DND-41 (cell line): ENCODE data around the gene CUEDC2.

Experiments used
- ATAC-seq: fragments of 200-7000 bp; cut with Tn5 transposase; 3 replicates; pipeline ENCODE4 v1.9.1; 2021; ENCODE audit warnings: low read depth; ENCODE audit not compliant: insufficient read depth
- DNase-seq: peaks from one replicate; pipeline ENCODE4 v3.0.0-alpha.2; 2020
- H2AFZ ChIP-seq: 2 replicates; pipeline ENCODE4 v1.6.0; 2012; ENCODE audit warnings: low read depth, low read length
- H3K27ac ChIP-seq: 2 replicates; pipeline ENCODE4 v1.5.1; 2012; ENCODE audit warnings: low read length, inconsistent platforms
- H3K27me3 ChIP-seq: fragments of 200-600 bp; sonication (generic); 2 replicates; pipeline ENCODE4 v1.6.0; 2012; ENCODE audit warnings: low read length, mild to moderate bottlenecking, inconsistent platforms; ENCODE audit not compliant: insufficient read depth, poor library complexity
- H3K36me3 ChIP-seq: 2 replicates; pipeline ENCODE4 v1.5.1; 2012; ENCODE audit warnings: low read length, inconsistent platforms; ENCODE audit not compliant: insufficient read depth
- H3K4me1 ChIP-seq: 2 replicates; pipeline ENCODE4 v1.5.1; 2012; ENCODE audit warnings: mild to moderate bottlenecking, low read length; ENCODE audit not compliant: insufficient read depth
- H3K4me2 ChIP-seq: 2 replicates; pipeline ENCODE4 v1.6.0; 2012; ENCODE audit warnings: mild to moderate bottlenecking, moderate library complexity, low read length, inconsistent platforms; ENCODE audit not compliant: insufficient read depth
- H3K4me3 ChIP-seq, 2 experiments: fragments of 200-600 bp in 1 of 2; shearing (Covaris generic) in 1 of 2; 2 replicates each; pipeline ENCODE4 v1.5.1; 2012 to 2016; ENCODE audit warnings: inconsistent platforms in 2 of 2, low read length in 2 of 2, mild to moderate bottlenecking in 2 of 2, low read depth in 1 of 2, moderate library complexity in 1 of 2
- H3K79me2 ChIP-seq: 2 replicates; pipeline ENCODE4 v1.6.0; 2012; ENCODE audit warnings: low read length, inconsistent platforms; ENCODE audit not compliant: insufficient read depth
- H3K9ac ChIP-seq: 2 replicates; pipeline ENCODE4 v1.6.0; 2012; ENCODE audit warnings: low read depth, mild to moderate bottlenecking, inconsistent platforms, low read length, moderate library complexity
- H3K9me3 ChIP-seq: 2 replicates; pipeline ENCODE4 v1.5.1; 2012; ENCODE audit warnings: low read length, moderate library complexity, mild to moderate bottlenecking, inconsistent platforms; ENCODE audit not compliant: insufficient read depth, severe bottlenecking
- H4K20me1 ChIP-seq: 2 replicates; pipeline ENCODE4 v1.6.0; 2012; ENCODE audit warnings: low read length; ENCODE audit not compliant: insufficient read depth
- EZH2 ChIP-seq: IDR thresholded peaks from 3 replicates; pipeline ENCODE4 v1.6.1; 2012; ENCODE audit warnings: borderline replicate concordance, low read depth, mild to moderate bottlenecking, moderate library complexity, low read length, inconsistent platforms; ENCODE audit not compliant: severe bottlenecking
- TF ChIP-seq, protein P1 (sequence below): IDR thresholded peaks from 2 replicates; pipeline ENCODE4 v1.5.1; 2012; ENCODE audit warnings: borderline replicate concordance, low read length, moderate library complexity, mild to moderate bottlenecking; ENCODE audit not compliant: poor library complexity, severe bottlenecking; ENCODE audit errors: extremely low read depth

CUEDC2 gene

DNA sequence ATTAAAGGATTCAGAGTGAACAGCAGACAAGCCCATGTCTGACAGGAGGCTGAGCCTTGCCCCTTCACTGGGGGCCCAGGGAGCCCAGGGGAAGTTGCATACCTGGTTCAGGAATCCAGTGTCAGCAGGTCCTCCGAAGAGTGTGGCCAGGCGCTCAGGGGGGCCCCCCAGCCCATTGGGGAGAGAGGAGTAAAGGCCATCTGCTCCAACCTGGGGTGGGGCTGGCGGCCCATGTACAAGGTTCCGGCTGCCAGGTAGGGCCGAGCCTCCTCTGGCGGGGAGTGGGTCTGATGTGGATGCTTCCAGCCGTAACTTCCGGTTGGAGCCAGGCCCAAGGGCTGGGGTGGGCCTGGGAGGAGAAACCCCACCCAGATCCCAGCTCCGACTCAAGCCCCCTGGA is 16.1 kb downstream of the CUEDC2 start:
- Histone ChIP-seq H2AFZ (no peak overlapping the region), H3K4me2 (no peak overlapping the region), H3K79me2 (peaks cover 1% of the 10 kb centered on the region; the same call in 1 of the 2 replicates), H3K9ac (no peak overlapping the region), H3K36me3 (no peaks in the 10 kb centered on the region; the same call in 1 of the 2 replicates), H4K20me1 (peaks cover 10% of the 10 kb centered on the region), H3K9me3 (no peaks in the 10 kb centered on the region), H3K27me3 (no peaks in the 10 kb centered on the region), H3K4me1 (peaks cover 17% of the 10 kb centered on the region), H3K27ac (no peak overlapping the region), H3K4me3 (no peak overlapping the region)
- ATAC-seq (no peak), DNase-seq (no peak)
- TF ChIP-seq EZH2 = no peak
- TF ChIP-seq, protein P1, sequence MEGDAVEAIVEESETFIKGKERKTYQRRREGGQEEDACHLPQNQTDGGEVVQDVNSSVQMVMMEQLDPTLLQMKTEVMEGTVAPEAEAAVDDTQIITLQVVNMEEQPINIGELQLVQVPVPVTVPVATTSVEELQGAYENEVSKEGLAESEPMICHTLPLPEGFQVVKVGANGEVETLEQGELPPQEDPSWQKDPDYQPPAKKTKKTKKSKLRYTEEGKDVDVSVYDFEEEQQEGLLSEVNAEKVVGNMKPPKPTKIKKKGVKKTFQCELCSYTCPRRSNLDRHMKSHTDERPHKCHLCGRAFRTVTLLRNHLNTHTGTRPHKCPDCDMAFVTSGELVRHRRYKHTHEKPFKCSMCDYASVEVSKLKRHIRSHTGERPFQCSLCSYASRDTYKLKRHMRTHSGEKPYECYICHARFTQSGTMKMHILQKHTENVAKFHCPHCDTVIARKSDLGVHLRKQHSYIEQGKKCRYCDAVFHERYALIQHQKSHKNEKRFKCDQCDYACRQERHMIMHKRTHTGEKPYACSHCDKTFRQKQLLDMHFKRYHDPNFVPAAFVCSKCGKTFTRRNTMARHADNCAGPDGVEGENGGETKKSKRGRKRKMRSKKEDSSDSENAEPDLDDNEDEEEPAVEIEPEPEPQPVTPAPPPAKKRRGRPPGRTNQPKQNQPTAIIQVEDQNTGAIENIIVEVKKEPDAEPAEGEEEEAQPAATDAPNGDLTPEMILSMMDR = no peak

DNA sequence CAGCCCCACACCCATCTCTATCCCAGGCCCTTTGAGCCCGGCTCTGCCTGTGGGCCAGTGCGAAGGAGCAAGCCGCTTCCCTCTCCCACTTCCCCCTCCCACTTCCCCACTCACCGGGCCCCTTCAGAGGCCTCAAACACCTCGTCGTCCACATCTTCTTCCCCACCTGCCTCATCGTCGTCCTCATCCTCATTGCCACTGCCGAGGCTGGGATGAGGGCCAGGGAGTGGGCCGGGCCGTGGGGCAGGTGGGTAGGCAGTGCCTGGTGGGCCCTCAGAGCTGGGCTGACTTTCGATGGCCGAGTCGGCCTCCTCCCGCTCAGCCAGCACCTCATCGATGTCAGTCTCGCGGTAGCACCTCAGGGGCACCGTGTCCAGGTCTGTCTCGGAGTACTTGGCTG is 17.6 kb downstream of the CUEDC2 start:
- DNase-seq (no peak), ATAC-seq (no peak)
- H3K4me2 ChIP-seq = no peak overlapping the region
- no peaks in the 10 kb centered on the region for H3K9me3 ChIP-seq
- no peaks in the 10 kb centered on the region for H3K36me3 ChIP-seq
- TF ChIP-seq EZH2 = no peak
- TF ChIP-seq, protein P1 = no peak
- no peak overlapping the region for H3K4me3 ChIP-seq
- peaks cover 11% of the 10 kb centered on the region for H3K4me1 ChIP-seq
- no peak overlapping the region for H3K9ac ChIP-seq
- peaks cover 15% of the 10 kb centered on the region for H3K27me3 ChIP-seq
- H4K20me1 ChIP-seq = peaks cover 13% of the 10 kb centered on the region
- H3K79me2 ChIP-seq = no peaks in the 10 kb centered on the region
- H3K27ac ChIP-seq = no peak overlapping the region
- no peak overlapping the region for H2AFZ ChIP-seq

DNA sequence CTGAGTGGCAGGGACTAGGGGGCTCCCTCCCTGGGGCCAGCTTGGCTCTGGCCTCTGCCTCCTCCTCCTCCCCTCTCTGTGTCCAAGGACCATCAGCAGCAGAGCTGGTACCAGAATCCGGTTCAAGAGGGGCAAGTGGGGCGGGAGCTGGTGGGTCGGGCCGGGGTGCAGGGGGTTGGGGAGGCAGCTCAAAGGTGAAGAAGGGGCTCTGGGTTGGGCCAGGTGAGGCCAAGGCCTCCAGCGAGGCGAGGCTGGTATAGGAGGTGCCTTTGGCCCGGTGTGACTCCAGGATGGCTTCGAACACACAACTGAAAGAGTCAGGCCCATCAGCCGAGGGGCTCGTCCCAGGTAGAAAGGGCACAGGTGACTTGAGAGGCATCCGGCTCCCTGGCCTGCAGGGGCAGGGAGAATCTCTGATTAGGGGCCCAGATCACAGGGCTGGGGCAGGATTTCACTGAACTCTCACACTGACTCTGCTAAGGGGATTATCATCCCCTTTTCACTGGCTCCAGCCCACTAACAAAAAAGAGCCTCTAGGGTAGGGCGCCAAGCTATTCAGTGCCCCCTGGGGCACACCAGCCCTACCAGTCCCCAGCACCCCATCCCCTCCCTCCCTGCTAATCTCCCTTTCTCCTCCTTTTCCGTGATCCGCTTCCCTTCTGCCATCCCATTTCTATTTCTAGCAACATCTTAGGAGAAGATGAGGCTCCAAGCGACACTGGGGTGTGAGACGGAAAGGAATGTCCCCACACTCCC is 18.4 kb downstream of the CUEDC2 start:
- no peaks in the 10 kb centered on the region for H3K36me3 ChIP-seq
- H4K20me1 ChIP-seq = peaks cover 12% of the 10 kb centered on the region
- H3K4me2 ChIP-seq = no peak overlapping the region
- no peak for DNase-seq
- TF ChIP-seq EZH2 = no peak
- TF ChIP-seq, protein P1 = no peak
- no peak for ATAC-seq
- no peak overlapping the region for H2AFZ ChIP-seq
- H3K27ac ChIP-seq = no peak overlapping the region
- H3K79me2 ChIP-seq = no peaks in the 10 kb centered on the region
- H3K9ac ChIP-seq = no peak overlapping the region
- H3K4me3 ChIP-seq = no peak overlapping the region
- H3K4me1 ChIP-seq = peaks cover 9% of the 10 kb centered on the region
- no peaks in the 10 kb centered on the region for H3K9me3 ChIP-seq
- H3K27me3 ChIP-seq = peaks cover 22% of the 10 kb centered on the region
